ENCODE results near the gene S100P.
"Not testable (repeated sequence)": the region's sequence is repeated elsewhere in the genome, so short reads cannot be mapped to it uniquely, and the experiment has no call there.

The S100P gene

DNA sequence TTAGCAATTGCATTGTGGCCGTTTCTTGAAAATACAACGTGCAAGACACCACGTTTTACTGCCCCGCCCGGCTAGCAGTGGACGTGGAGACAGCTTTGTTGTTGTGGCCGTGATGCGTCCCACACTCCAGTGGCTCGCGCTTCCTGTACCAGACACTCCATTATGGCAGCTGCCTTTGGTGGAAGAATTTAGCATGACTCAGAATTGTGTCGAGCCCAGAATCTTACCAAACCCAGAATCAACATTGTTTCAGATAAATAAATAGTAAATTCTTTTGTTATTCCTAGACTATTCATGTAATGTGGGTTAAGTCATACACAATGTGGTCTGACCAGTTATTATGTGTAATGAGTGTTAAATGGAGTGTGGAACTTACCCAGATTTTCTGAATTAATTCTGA, 25.3 kb upstream of the S100P start:
- Histone ChIP-seq H3K4me3 (ENCODE audit: low read depth, low read length, poor library complexity, severe bottlenecking) (no peak overlapping the region), H3K9ac (ENCODE audit: low read length) (no peak overlapping the region), H3K9me3 (ENCODE audit: low read length) (no peaks in the 10 kb centered on the region), H3K4me1 (ENCODE audit: insufficient read depth, low read length, severe bottlenecking) (peaks cover under 1% of the 10 kb centered on the region), H3K9me2 (ENCODE audit: low read depth, low read length) (no peaks in the 10 kb centered on the region), H2AFZ (ENCODE audit: low read length) (no peak overlapping the region), H3F3A (ENCODE audit: insufficient read depth, low read length) (no peaks in the 10 kb centered on the region), H3K27me3 (ENCODE audit: insufficient read depth, low read length) (no peaks in the 10 kb centered on the region), H3K36me3 (ENCODE audit: insufficient read depth, low read length) (no peaks in the 10 kb centered on the region), H3K27ac (ENCODE audit: low read depth, low read length, poor library complexity, severe bottlenecking) (no peak overlapping the region), H3K4me2 (ENCODE audit: low read length) (no peak overlapping the region), H3K79me2 (ENCODE audit: insufficient read depth, low read length) (no peaks in the 10 kb centered on the region), H4K20me1 (ENCODE audit: insufficient read depth, low read length) (no peaks in the 10 kb centered on the region)
- TF ChIP-seq EZH2 (IDR thresholded peaks at IDR 0.05; ENCODE audit: borderline replicate concordance, low read length) (no peak), CTCF (IDR thresholded peaks at IDR 0.05; ENCODE audit: low read length) (no peak)

GRCh38 chr4:6671648-6672047, 22.0 kb upstream of the S100P start:
- Histone ChIP-seq H2AFZ (ENCODE audit: low read length) (no peak overlapping the region), H3K9me2 (ENCODE audit: low read depth, low read length) (no peaks in the 10 kb centered on the region), H3F3A (ENCODE audit: insufficient read depth, low read length) (no peaks in the 10 kb centered on the region), H3K9ac (ENCODE audit: low read length) (no peak overlapping the region), H3K4me1 (ENCODE audit: insufficient read depth, low read length, severe bottlenecking) (peaks cover 26% of the 10 kb centered on the region), H3K36me3 (ENCODE audit: insufficient read depth, low read length) (peaks cover 17% of the 10 kb centered on the region), H3K79me2 (ENCODE audit: insufficient read depth, low read length) (peaks cover 11% of the 10 kb centered on the region), H3K4me2 (ENCODE audit: low read length) (no peak overlapping the region), H3K9me3 (ENCODE audit: low read length) (no peaks in the 10 kb centered on the region), H4K20me1 (ENCODE audit: insufficient read depth, low read length) (no peaks in the 10 kb centered on the region), H3K4me3 (ENCODE audit: low read depth, low read length, poor library complexity, severe bottlenecking) (no peak overlapping the region), H3K27me3 (ENCODE audit: insufficient read depth, low read length) (no peaks in the 10 kb centered on the region), H3K27ac (ENCODE audit: low read depth, low read length, poor library complexity, severe bottlenecking) (no peak overlapping the region)
- TF ChIP-seq EZH2 (IDR thresholded peaks at IDR 0.05; ENCODE audit: borderline replicate concordance, low read length) (no peak), CTCF (IDR thresholded peaks at IDR 0.05; ENCODE audit: low read length) (no peak)

GRCh38 chr4:6672131-6672530, 21.5 kb upstream of the S100P start:
- H3K9me3 ChIP-seq (ENCODE audit: low read length): no peaks in the 10 kb centered on the region
- H3K79me2 ChIP-seq (ENCODE audit: insufficient read depth, low read length): peaks cover 11% of the 10 kb centered on the region
- no peak overlapping the region for H3K9ac ChIP-seq (ENCODE audit: low read length)
- no peaks in the 10 kb centered on the region for H3K9me2 ChIP-seq (ENCODE audit: low read depth, low read length)
- H4K20me1 ChIP-seq (ENCODE audit: insufficient read depth, low read length): no peaks in the 10 kb centered on the region
- no peak overlapping the region for H3K27ac ChIP-seq (ENCODE audit: low read depth, low read length, poor library complexity, severe bottlenecking)
- H3F3A ChIP-seq (ENCODE audit: insufficient read depth, low read length): no peaks in the 10 kb centered on the region
- no peak overlapping the region for H3K4me3 ChIP-seq (ENCODE audit: low read depth, low read length, poor library complexity, severe bottlenecking)
- peaks cover 31% of the 10 kb centered on the region for H3K4me1 ChIP-seq (ENCODE audit: insufficient read depth, low read length, severe bottlenecking)
- H2AFZ ChIP-seq (ENCODE audit: low read length): no peak overlapping the region
- no peaks in the 10 kb centered on the region for H3K27me3 ChIP-seq (ENCODE audit: insufficient read depth, low read length)
- TF ChIP-seq CTCF (IDR thresholded peaks at IDR 0.05; ENCODE audit: low read length) (no peak), EZH2 (IDR thresholded peaks at IDR 0.05; ENCODE audit: borderline replicate concordance, low read length) (no peak)
- H3K4me2 ChIP-seq (ENCODE audit: low read length): no peak overlapping the region
- H3K36me3 ChIP-seq (ENCODE audit: insufficient read depth, low read length): peaks cover 17% of the 10 kb centered on the region

GRCh38 chr4:6672541-6673190, 21.0 kb upstream of the S100P start:
- not testable (repeated sequence) for H4K20me1 ChIP-seq (ENCODE audit: insufficient read depth, low read length); H3K4me2 ChIP-seq (ENCODE audit: low read length)

GRCh38 chr4:6673191-6673659, 20.5 kb upstream of the S100P start:
- H3K9me2 ChIP-seq (ENCODE audit: low read depth, low read length); H3F3A ChIP-seq (ENCODE audit: insufficient read depth, low read length); H3K9me3 ChIP-seq (ENCODE audit: low read length); H3K27me3 ChIP-seq (ENCODE audit: insufficient read depth, low read length); H4K20me1 ChIP-seq (ENCODE audit: insufficient read depth, low read length); H2AFZ ChIP-seq (ENCODE audit: low read length): not testable (repeated sequence)
- Histone ChIP-seq H3K36me3 (ENCODE audit: insufficient read depth, low read length) (peaks cover 17% of the 10 kb centered on the region), H3K4me2 (ENCODE audit: low read length) (peak overlapping the region; percentile 83), H3K4me1 (ENCODE audit: insufficient read depth, low read length, severe bottlenecking) (peaks cover 31% of the 10 kb centered on the region), H3K27ac (ENCODE audit: low read depth, low read length, poor library complexity, severe bottlenecking) (peak overlapping the region; percentile 86), H3K79me2 (ENCODE audit: insufficient read depth, low read length) (peaks cover 11% of the 10 kb centered on the region), H3K4me3 (ENCODE audit: low read depth, low read length, poor library complexity, severe bottlenecking) (peak overlapping the region; percentile 65), H3K9ac (ENCODE audit: low read length) (peak overlapping the region; percentile 60; the same call in 1 of the 2 replicates)

More at GRCh38 chr4:6672541-6673190, 21.0 kb upstream of the S100P start:
- H3F3A ChIP-seq (ENCODE audit: insufficient read depth, low read length); H3K27ac ChIP-seq (ENCODE audit: low read depth, low read length, poor library complexity, severe bottlenecking); H3K9ac ChIP-seq (ENCODE audit: low read length); H3K9me3 ChIP-seq (ENCODE audit: low read length); H3K9me2 ChIP-seq (ENCODE audit: low read depth, low read length); H3K4me3 ChIP-seq (ENCODE audit: low read depth, low read length, poor library complexity, severe bottlenecking); H2AFZ ChIP-seq (ENCODE audit: low read length); H3K27me3 ChIP-seq (ENCODE audit: insufficient read depth, low read length): not testable (repeated sequence)
- H3K36me3 ChIP-seq (ENCODE audit: insufficient read depth, low read length): peaks cover 17% of the 10 kb centered on the region
- peaks cover 11% of the 10 kb centered on the region for H3K79me2 ChIP-seq (ENCODE audit: insufficient read depth, low read length)
- H3K4me1 ChIP-seq (ENCODE audit: insufficient read depth, low read length, severe bottlenecking): peaks cover 31% of the 10 kb centered on the region

Data from OCI-LY1 (cell line).